ENCODE measurements around the gene SSBP4.

The SSBP4 gene

DNA sequence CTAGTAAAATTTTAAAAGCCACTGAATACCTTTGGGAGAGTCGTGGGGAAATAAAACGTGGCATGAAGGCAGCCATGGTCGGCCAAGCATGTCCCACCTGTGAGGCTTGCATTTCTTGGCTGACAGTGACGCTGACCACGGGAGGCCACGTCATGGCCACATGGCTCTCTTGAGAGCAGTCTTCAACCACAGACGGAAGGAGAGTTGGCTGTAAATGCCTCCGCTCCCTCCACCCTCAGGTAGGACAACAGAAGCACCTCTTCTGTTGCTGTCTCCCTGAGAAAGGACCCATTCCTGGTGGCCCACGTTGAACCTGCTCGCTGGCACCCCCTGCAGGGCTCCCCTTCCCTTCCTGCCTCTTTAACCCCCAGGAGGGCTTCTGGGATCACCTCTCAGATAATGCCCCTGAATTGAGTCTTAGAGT lies 11.1 kb upstream of the SSBP4 start:
- TF ChIP-seq, protein P1, sequence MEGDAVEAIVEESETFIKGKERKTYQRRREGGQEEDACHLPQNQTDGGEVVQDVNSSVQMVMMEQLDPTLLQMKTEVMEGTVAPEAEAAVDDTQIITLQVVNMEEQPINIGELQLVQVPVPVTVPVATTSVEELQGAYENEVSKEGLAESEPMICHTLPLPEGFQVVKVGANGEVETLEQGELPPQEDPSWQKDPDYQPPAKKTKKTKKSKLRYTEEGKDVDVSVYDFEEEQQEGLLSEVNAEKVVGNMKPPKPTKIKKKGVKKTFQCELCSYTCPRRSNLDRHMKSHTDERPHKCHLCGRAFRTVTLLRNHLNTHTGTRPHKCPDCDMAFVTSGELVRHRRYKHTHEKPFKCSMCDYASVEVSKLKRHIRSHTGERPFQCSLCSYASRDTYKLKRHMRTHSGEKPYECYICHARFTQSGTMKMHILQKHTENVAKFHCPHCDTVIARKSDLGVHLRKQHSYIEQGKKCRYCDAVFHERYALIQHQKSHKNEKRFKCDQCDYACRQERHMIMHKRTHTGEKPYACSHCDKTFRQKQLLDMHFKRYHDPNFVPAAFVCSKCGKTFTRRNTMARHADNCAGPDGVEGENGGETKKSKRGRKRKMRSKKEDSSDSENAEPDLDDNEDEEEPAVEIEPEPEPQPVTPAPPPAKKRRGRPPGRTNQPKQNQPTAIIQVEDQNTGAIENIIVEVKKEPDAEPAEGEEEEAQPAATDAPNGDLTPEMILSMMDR (IDR thresholded peaks at IDR 0.05; ENCODE audit: low read depth, low read length, missing control alignments): peak; percentile 72
- no peak overlapping the region for H3K4me3 ChIP-seq (ENCODE audit: low read depth, low read length)
- DNase-seq (ENCODE audit: low read depth): peak; percentile 56

DNA sequence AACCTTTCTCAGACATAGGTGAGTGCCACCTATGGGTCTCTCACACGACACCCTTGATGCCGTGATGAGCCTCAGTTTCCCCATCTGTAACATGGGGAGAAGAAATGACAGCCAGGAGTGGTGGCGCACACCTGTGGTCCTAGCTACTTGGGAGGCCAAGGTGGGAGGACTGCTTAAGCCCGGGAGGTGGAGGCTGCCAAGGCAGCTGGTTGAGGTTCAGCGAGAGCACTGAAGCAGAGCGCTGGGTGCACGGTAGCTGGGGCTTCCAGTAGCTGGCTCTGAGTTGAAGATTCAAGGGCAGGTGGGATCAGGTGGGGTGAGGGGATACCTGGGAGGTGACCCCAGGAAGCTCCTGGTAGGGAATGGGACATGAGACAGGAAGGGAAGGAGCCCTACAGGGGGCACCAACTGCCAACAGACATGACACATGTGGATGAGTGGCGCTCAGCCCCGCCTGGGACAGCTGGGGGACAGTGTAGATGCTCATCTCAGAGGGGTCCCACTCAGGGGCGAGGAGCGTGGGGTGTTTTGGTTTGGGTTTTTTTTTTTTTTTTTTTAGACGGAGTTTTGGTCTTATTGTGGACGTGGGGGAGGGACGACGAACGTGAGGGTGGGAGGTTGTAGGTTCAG lies 6.5 kb upstream of the SSBP4 start:
- H3K4me3 ChIP-seq (ENCODE audit: low read depth, low read length): no peak overlapping the region
- DNase-seq (ENCODE audit: low read depth): no peak
- TF ChIP-seq, protein P1 (IDR thresholded peaks at IDR 0.05; ENCODE audit: low read depth, low read length, missing control alignments): no peak

DNA sequence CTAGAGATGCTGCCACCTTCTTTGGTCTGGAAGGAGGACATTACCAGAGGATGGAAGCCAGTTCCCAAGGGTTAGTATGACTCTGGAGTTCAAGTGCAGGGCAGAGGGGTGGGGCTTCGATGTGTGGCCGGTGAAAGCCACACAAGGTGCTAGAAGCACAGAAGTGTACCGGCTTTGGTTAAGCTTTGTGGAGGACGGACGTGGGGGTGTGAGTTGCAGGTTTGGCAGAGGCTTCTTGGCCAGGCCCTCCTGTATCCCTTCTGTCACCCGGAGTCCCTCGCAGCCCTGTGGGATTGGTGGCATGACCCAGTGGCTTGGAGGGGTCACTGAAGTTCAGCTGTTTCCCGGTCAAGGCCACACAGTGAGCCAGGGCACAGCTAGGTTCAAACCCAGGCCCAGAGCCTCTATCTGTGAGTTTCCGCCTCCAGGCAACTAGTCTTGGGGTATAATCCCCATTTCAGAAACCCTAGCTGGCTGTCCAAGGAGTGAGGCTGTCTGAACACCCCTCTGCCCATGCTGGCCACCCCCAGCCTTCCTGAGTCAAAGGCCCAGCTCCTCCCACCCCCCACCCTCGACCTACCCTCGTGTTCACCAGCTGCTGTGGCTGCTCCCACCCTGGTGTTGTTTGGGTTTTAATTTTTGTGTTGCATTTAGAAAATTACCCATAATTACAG lies 4.6 kb upstream of the SSBP4 start:
- H3K4me3 ChIP-seq (ENCODE audit: low read depth, low read length): no peak overlapping the region; the same call in 1 of the 2 replicates
- TF ChIP-seq, protein P1 (IDR thresholded peaks at IDR 0.05; ENCODE audit: low read depth, low read length, missing control alignments): no peak
- DNase-seq (ENCODE audit: low read depth): no peak

DNA sequence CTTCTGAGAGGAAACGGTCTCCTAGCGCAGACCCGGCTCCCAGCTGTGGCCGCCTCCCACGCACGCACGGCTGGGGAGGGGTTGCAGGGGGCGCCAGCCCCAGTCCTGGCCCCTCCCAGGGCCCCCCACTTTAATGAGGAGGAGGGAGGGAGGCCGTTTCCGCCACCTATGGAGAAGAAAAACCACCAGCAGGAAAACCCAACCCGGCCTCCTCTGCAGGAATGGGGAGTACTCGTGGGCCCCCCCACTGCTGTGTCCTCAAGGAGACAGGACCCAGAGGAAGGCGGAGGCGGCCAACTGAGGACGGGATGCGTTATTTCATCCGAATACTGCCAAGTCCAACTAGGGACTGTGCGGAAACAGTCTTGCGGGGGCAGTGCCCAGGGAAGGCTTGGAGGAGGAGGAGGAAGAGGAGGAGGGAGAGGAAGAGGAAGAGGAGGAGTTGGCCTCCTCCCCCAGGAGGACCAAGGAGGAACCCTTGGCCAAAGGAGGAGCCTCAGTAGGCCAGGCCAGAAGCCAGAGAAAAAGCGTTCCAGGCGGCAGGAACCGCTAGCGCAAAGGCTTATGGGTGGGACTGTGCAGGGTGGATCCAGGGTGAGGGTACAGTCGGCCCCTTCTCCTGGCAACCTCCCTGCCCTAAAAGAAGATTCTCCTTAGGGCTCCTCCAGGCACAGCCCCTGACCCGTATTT lies 3.9 kb upstream of the SSBP4 start:
- no peak for DNase-seq (ENCODE audit: low read depth)
- peak overlapping the region; percentile 22; the same call in 1 of the 2 replicates for H3K4me3 ChIP-seq (ENCODE audit: low read depth, low read length)
- TF ChIP-seq, protein P1 (IDR thresholded peaks at IDR 0.05; ENCODE audit: low read depth, low read length, missing control alignments): no peak

DNA sequence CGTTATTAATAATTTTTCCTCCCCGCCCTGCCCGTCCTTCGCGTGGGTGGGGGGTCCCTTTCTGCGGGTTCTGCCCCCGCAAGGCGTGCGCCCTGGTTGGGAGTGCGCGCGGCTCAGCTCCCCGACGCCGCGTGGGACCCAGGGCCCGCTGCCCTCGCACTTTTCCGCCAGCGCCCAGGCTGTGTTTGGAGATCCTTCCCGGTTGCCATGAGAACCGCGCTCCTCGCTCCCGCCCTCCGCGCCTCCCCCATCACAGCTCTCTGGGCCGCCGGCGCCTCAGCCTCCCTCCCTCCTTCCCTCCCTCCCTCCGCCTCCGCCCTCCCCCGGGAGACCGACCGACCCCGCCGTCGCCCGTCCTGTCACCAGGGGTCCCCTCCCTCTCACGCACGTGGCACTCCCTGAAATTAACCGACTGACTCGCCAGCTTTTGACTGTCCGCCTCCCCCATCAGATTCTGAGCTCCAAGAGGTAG lies 2.4 kb upstream of the SSBP4 start:
- peak overlapping the region; percentile 52 for H3K4me3 ChIP-seq (ENCODE audit: low read depth, low read length)
- TF ChIP-seq, protein P1 (IDR thresholded peaks at IDR 0.05; ENCODE audit: low read depth, low read length, missing control alignments): no peak
- no peak for DNase-seq (ENCODE audit: low read depth)

DNA sequence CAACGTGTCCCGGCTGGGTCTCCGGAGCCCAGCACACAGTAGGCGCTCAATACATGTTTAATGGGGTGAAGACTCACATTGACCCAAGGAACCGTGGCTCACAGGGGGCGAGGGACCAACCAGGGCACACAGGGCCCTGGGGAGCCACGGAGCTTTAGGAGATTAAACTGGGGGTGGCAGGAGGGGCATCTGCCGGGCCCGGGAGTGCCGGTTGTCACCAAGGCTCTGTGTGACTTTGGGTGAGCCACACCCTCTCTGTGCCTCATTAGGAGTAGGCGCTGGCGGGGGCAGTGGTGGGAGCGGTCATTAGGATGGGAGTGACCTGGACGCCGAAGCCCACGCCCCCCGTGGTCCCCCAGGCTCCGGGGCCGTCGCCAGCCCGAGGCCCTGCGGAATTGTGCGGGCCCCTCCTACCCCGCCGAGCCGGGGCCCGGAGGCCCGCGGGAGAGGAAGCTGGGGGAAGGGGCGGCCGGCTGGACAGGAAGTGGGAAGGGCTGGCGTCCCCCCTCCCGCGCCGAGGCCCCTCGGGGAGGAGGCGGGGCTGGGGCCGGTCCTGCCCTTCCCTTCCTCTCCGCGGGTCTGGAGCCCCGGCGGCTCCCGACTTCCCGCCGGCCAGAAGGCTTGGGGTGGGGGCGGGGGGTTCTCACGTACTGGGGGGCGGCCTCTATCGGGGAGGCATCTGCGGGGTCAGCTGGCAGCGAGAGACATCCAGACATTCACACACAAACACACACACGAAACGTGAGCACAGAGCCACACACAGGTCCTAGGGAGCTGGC lies 1.8 kb upstream of the SSBP4 start:
- DNase-seq (ENCODE audit: low read depth): no peak
- peak overlapping the region; percentile 52 for H3K4me3 ChIP-seq (ENCODE audit: low read depth, low read length)
- TF ChIP-seq, protein P1 (IDR thresholded peaks at IDR 0.05; ENCODE audit: low read depth, low read length, missing control alignments): no peak
